ENCODE measurements around the gene THRSP. TPM values are rescaled to one million over a fixed set of nuclear protein-coding genes. Genes with fewer than 3 reads are reported as not detected.

The THRSP gene
- polyA plus RNA-seq, 1 of the 3 experiments (the other 2 are of a cell fraction), result not detected

- peak overlapping the region; percentile 99 for H2AFZ ChIP-seq (ENCODE audit: low read depth)
- POLR2A ChIA-PET, result interaction anchor here (1.3 to 1.8 kb wide), 3 partner anchors 15 to 51 kb away, joined by 5 to 10 read pairs (median 7); partner anchors contain the start of genes INTS4 and NDUFC2
- TF ChIP-seq CHD2 (IDR thresholded peaks at IDR 0.05; ENCODE audit: low read length, partially characterized antibody) (no peak), FOXJ3 (CRISPR knock-in tag; IDR thresholded peaks at IDR 0.05) (no peak), NFIC (IDR thresholded peaks at IDR 0.05; ENCODE audit: borderline replicate concordance) (peak; percentile 98), NRF1 (IDR thresholded peaks at IDR 0.05; ENCODE audit: low read depth, low read length) (no peak), YY1 (IDR thresholded peaks at IDR 0.05; ENCODE audit: low read depth) (no peak), MXI1 (IDR thresholded peaks at IDR 0.05; ENCODE audit: low read depth, low read length) (peak; percentile 67), CTCF (IDR thresholded peaks at IDR 0.05) (peak; percentile 98), JUND (IDR thresholded peaks at IDR 0.05) (no peak), ZBTB33 (IDR thresholded peaks at IDR 0.05; ENCODE audit: borderline replicate concordance, low read depth) (no peak), RFX5 (IDR thresholded peaks at IDR 0.05; ENCODE audit: low read length) (no peak), GABPA (IDR thresholded peaks at IDR 0.05; ENCODE audit: low read depth) (0 out of 2 replicates have a peak, but pooled peaks have one; percentile 21), PBX3 (IDR thresholded peaks at IDR 0.05) (peak; percentile 72), SIN3A (IDR thresholded peaks at IDR 0.05; ENCODE audit: borderline replicate concordance, low read depth, low read length) (no peak), MEF2A (IDR thresholded peaks at IDR 0.05; ENCODE audit: borderline replicate concordance, low read depth) (no peak), USF1 (IDR thresholded peaks at IDR 0.05; ENCODE audit: borderline replicate concordance, low read depth) (no peak), RCOR1 (IDR thresholded peaks at IDR 0.05; ENCODE audit: low read length) (peak; percentile 62), MAX (IDR thresholded peaks at IDR 0.05; ENCODE audit: low read depth) (peak; percentile 78), GATA2 (CRISPR knock-in tag; IDR thresholded peaks at IDR 0.05) (peak; percentile 34), IRF3 (IDR thresholded peaks at IDR 0.05; ENCODE audit: low read depth, low read length) (no peak), USF2 (IDR thresholded peaks at IDR 0.05; ENCODE audit: borderline replicate concordance, low read depth, low read length) (no peak), FOSL2 (IDR thresholded peaks at IDR 0.05; ENCODE audit: borderline replicate concordance, low read depth) (no peak), SMC3 (IDR thresholded peaks at IDR 0.05; ENCODE audit: low read depth, low read length) (peak; percentile 89), RAD21 (IDR thresholded peaks at IDR 0.05; ENCODE audit: low read length) (peak; percentile 97), TCF12 (IDR thresholded peaks at IDR 0.05) (no peak), ELF1 (IDR thresholded peaks at IDR 0.05) (no peak), RXRA (IDR thresholded peaks at IDR 0.05; ENCODE audit: borderline replicate concordance, low read depth) (peak; percentile 14; the same call in 1 of the 2 replicates)
These were observed 17.7 kb upstream of the THRSP start for GRCh38 chr11:78045851-78046485.

More at GRCh38 chr11:78045851-78046485, 17.7 kb upstream of the THRSP start:
- Histone ChIP-seq H3K4me1 (ENCODE audit: control insufficient read depth in 1 of 2, insufficient read depth in 2 of 2, low read depth in 1 of 2, low read length in 1 of 2) (peaks cover 11 to 13% of the 10 kb centered on the region in 2 experiments; a peak in 2 of 4 replicates), H3K9me3 (no peaks in the 10 kb centered on the region), H3K36me3 (replicated peaks in 1 of 2; ENCODE audit: control insufficient read depth in 1 of 2, insufficient read depth in 2 of 2, low read length in 1 of 2) (no peaks in the 10 kb centered on the region), H3F3A (replicated peaks; ENCODE audit: insufficient read depth) (peaks cover 7% of the 10 kb centered on the region), H3K4me3 (ENCODE audit: low read depth in 2 of 2, low read length in 1 of 2) (peak overlapping the region; percentile 42 to 64), H3K9ac (peak overlapping the region; percentile 33), H3K79me2 (ENCODE audit: insufficient read depth) (peaks cover 7% of the 10 kb centered on the region; the same call in 1 of the 2 replicates), H3K27me3 (ENCODE audit: insufficient read depth) (no peaks in the 10 kb centered on the region), H4K20me1 (ENCODE audit: insufficient read depth) (no peaks in the 10 kb centered on the region), H3K27ac (ENCODE audit: low read depth in 2 of 2, low read length in 1 of 2) (peak overlapping the region; percentile 48 to 89; a peak in 3 of 4 replicates), H3K4me2 (peak overlapping the region; percentile 82), H3K9me2 (no peaks in the 10 kb centered on the region)
- WGBS (ENCODE audit: low lambda C conversion rate), result 12% methylated on average over 14 of the region's 28 CpGs
- CTCF ChIA-PET, result interaction anchor here (0.6 to 3.3 kb wide), 46 partner anchors 9 to 529 kb away, joined by 3 to 30 read pairs (median 4); partner anchors contain the start of genes INTS4 and NARS2
- DNase-seq, result peak; percentile 94

All from SK-N-SH (cell line).